Effector memory CD4-positive, alpha-beta T cell (primary cell): ENCODE measurements around the gene TIAM2.

Experiments used
- DNase-seq, 3 donors: peaks; one replicate each; pipeline ENCODE4 v3.0.0-alpha.2; 2020
- H3K27ac ChIP-seq: 2 replicates; pipeline ENCODE4 v1.7.0; 2013; ENCODE audit warnings: mild to moderate bottlenecking, low read length, moderate library complexity; ENCODE audit not compliant: insufficient read depth, poor library complexity, severe bottlenecking
- H3K27me3 ChIP-seq: replicated peaks from 2 replicates; pipeline ENCODE4 v1.7.0; 2013; ENCODE audit warnings: mild to moderate bottlenecking, low read length; ENCODE audit not compliant: insufficient read depth, control insufficient read depth, poor library complexity, severe bottlenecking
- H3K36me3 ChIP-seq: 2 replicates; pipeline ENCODE4 v1.7.0; 2013; ENCODE audit warnings: mild to moderate bottlenecking, low read length, moderate library complexity; ENCODE audit not compliant: control insufficient read depth, insufficient read depth
- H3K4me1 ChIP-seq: 2 replicates; pipeline ENCODE4 v1.7.0; 2013; ENCODE audit warnings: low read length, mild to moderate bottlenecking; ENCODE audit not compliant: control insufficient read depth, insufficient read depth, poor library complexity, severe bottlenecking
- H3K4me3 ChIP-seq: 2 replicates; pipeline ENCODE4 v1.7.0; 2013; ENCODE audit warnings: low read length, low read depth, mild to moderate bottlenecking; ENCODE audit not compliant: insufficient read depth, poor library complexity, severe bottlenecking
- H3K9me3 ChIP-seq: 2 replicates; pipeline ENCODE4 v1.7.0; 2013; ENCODE audit warnings: mild to moderate bottlenecking, low read length, moderate library complexity; ENCODE audit not compliant: control insufficient read depth

The TIAM2 gene

GRCh38 chr6:154989448-154989847 lies 5.7 kb upstream of the TIAM2 start:
- Histone ChIP-seq H3K36me3 (no peaks in the 10 kb centered on the region), H3K27me3 (no peaks in the 10 kb centered on the region), H3K27ac (no peak overlapping the region), H3K4me1 (no peaks in the 10 kb centered on the region), H3K4me3 (no peak overlapping the region), H3K9me3 (no peaks in the 10 kb centered on the region)
- no peak for DNase-seq

DNA sequence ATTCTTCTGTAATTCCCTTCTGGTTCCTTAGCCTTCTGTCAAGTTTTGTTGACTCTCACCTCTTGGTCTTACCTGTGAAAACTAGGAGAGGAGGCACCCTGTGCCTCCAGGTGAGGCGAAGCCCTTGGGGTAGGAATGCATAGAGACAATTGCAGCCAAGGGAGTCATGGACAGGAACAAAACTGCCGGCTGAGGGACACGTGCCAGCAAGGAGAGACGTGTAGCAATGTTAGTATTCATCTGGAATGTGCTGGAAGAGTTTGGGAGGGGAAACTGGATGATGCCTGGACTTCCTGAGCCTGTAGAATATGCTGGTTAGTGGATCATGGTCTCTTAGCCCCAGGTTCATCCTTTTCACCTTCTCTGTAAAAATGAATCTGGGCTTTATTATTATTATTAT lies 3.9 kb upstream of the TIAM2 start:
- H3K4me3 ChIP-seq: no peak overlapping the region
- H3K4me1 ChIP-seq: peaks cover 5% of the 10 kb centered on the region
- H3K27me3 ChIP-seq: no peaks in the 10 kb centered on the region
- H3K27ac ChIP-seq: no peak overlapping the region
- no peaks in the 10 kb centered on the region for H3K9me3 ChIP-seq
- DNase-seq: no peak
- H3K36me3 ChIP-seq: no peaks in the 10 kb centered on the region

- Histone ChIP-seq H3K4me1 (peaks cover 5% of the 10 kb centered on the region), H3K4me3 (no peak overlapping the region), H3K9me3 (no peaks in the 10 kb centered on the region), H3K36me3 (no peaks in the 10 kb centered on the region), H3K27me3 (no peaks in the 10 kb centered on the region), H3K27ac (no peak overlapping the region)
- no peak for DNase-seq
Measured at GRCh38 chr6:154993026-154993425, 2.1 kb upstream of the TIAM2 start.

DNA sequence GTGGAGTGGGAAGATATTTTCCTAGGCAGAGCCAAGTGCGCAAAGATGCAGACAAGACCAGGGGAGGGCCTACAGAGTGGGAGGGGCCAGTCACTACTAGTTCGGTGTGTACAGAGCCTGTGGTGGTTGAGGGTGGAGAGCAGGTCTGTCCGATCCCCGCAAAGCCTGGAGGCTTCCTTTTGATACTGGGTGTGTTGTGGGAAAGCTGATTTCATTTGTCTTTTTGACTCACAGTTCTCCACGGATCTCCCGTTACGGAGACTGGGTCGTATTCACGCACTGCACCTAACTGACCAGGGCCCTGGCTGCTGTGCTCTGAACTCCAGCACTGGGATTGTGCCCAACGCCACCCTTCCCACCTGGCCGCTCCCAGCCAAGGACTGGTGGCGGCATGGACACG lies 1.4 kb upstream of the TIAM2 start:
- Histone ChIP-seq H3K27me3 (no peaks in the 10 kb centered on the region), H3K4me3 (no peak overlapping the region), H3K4me1 (peaks cover 5% of the 10 kb centered on the region), H3K36me3 (no peaks in the 10 kb centered on the region), H3K9me3 (no peaks in the 10 kb centered on the region), H3K27ac (no peak overlapping the region)
- no peak for DNase-seq

- Histone ChIP-seq H3K9me3 (no peaks in the 10 kb centered on the region), H3K27me3 (no peaks in the 10 kb centered on the region), H3K36me3 (no peaks in the 10 kb centered on the region), H3K4me3 (no peak overlapping the region), H3K4me1 (peaks cover 5% of the 10 kb centered on the region), H3K27ac (no peak overlapping the region)
- no peak for DNase-seq
Measured at GRCh38 chr6:154994836-154995253, 270 bp upstream of the TIAM2 start.

GRCh38 chr6:154996016-154996590 lies 988 bp downstream of the TIAM2 start:
- no peaks in the 10 kb centered on the region for H3K36me3 ChIP-seq
- no peaks in the 10 kb centered on the region for H3K27me3 ChIP-seq
- DNase-seq: no peak
- peak overlapping the region; percentile 39 for H3K4me3 ChIP-seq
- H3K9me3 ChIP-seq: no peaks in the 10 kb centered on the region
- no peak overlapping the region for H3K27ac ChIP-seq
- peaks cover 5% of the 10 kb centered on the region for H3K4me1 ChIP-seq

GRCh38 chr6:154996841-154997311 lies 1.8 kb downstream of the TIAM2 start:
- no peak for DNase-seq
- no peak overlapping the region for H3K4me3 ChIP-seq
- no peaks in the 10 kb centered on the region for H3K36me3 ChIP-seq
- H3K27ac ChIP-seq: no peak overlapping the region
- no peaks in the 10 kb centered on the region for H3K9me3 ChIP-seq
- H3K27me3 ChIP-seq: no peaks in the 10 kb centered on the region
- H3K4me1 ChIP-seq: peaks cover 5% of the 10 kb centered on the region

- H3K27ac ChIP-seq: no peak overlapping the region
- no peaks in the 10 kb centered on the region for H3K27me3 ChIP-seq
- H3K4me3 ChIP-seq: no peak overlapping the region
- H3K36me3 ChIP-seq: no peaks in the 10 kb centered on the region
- H3K9me3 ChIP-seq: no peaks in the 10 kb centered on the region
- DNase-seq: no peak
- H3K4me1 ChIP-seq: peaks cover 5% of the 10 kb centered on the region
Measured at GRCh38 chr6:154998855-154999254, 3.7 kb downstream of the TIAM2 start.

DNA sequence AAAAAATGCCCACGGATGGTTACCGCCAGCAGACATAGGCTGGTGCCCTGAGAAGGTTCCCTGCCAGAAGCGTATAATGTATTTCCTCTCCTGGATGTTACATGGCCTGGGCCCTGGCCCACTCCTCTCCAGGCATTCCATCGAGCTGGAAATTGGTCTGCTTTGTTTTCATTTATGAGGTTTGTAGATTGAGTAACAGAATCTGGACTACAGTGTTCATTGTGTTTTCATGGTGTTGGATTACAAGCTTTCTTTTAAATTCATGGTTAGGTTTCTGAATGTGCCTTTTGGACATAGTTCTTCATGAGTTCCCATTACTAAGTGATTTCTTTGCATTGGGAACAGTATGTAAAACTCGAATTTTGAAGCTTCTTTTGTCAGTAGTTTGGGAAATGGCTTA lies 6.4 kb downstream of the TIAM2 start:
- H3K27me3 ChIP-seq: no peaks in the 10 kb centered on the region
- H3K4me1 ChIP-seq: no peaks in the 10 kb centered on the region
- H3K4me3 ChIP-seq: no peak overlapping the region
- no peaks in the 10 kb centered on the region for H3K9me3 ChIP-seq
- no peak overlapping the region for H3K27ac ChIP-seq
- no peak for DNase-seq
- H3K36me3 ChIP-seq: no peaks in the 10 kb centered on the region

DNA sequence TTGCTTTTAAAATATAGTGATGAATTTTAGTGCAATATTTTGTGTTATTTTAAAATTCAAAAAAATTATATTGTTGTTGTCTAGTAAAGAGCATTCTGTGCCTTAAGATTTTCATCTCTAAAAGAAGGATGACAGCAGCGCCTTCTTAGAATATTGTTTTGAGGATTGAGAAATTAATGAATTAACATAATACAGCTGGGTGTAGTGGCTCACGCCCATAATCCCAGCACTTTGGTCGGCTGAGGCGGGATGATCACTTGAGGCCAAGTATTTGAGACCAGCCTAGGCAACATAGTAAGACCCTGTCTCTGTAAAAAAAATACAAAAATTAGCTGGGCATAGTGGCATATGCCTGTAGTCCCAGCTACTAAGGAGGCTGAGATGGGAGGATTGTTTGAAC lies 6.8 kb downstream of the TIAM2 start:
- Histone ChIP-seq H3K4me3 (no peak overlapping the region), H3K36me3 (no peaks in the 10 kb centered on the region), H3K27me3 (no peaks in the 10 kb centered on the region), H3K9me3 (no peaks in the 10 kb centered on the region), H3K27ac (no peak overlapping the region), H3K4me1 (no peaks in the 10 kb centered on the region)
- no peak for DNase-seq
